ENCODE measurements around the gene BMAL1.

Gene BMAL1

DNA sequence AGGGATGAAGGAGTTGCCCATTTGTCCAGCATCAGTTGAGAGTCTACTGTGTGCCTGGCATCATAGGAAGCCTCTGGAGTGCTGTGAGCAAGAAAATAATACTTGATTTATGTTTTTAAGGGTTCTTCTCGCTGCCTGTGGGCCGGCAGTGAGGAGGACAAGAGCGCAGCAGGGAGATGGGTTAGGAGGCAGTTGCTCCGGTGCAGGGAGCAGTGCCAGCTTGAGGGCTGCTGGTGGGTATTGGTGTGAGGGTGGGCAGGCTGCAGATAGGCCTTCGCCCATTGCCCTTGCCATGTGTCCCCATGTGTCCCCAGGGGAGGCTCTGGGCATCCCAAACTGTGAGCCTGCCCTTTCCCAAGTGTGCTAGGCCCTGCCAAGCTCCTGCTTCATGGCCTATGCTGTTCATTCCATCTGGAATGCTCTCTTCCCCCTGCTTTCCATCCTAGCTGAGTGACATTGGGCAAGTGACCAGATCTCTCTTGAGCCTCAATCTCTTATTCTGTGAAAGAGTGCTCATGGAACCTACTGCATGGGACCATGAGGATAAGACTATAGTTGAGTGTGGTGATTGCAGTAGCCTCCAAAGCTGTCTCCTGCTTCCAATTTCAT, 19.8 kb downstream of the BMAL1 start:
- FAIRE-seq (no peak), DNase-seq (ENCODE audit: insufficient read length, low spot score) (no peak)
- TF ChIP-seq, protein P1, sequence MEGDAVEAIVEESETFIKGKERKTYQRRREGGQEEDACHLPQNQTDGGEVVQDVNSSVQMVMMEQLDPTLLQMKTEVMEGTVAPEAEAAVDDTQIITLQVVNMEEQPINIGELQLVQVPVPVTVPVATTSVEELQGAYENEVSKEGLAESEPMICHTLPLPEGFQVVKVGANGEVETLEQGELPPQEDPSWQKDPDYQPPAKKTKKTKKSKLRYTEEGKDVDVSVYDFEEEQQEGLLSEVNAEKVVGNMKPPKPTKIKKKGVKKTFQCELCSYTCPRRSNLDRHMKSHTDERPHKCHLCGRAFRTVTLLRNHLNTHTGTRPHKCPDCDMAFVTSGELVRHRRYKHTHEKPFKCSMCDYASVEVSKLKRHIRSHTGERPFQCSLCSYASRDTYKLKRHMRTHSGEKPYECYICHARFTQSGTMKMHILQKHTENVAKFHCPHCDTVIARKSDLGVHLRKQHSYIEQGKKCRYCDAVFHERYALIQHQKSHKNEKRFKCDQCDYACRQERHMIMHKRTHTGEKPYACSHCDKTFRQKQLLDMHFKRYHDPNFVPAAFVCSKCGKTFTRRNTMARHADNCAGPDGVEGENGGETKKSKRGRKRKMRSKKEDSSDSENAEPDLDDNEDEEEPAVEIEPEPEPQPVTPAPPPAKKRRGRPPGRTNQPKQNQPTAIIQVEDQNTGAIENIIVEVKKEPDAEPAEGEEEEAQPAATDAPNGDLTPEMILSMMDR (IDR thresholded peaks at IDR 0.05; ENCODE audit: insufficient read depth, missing control alignments), result no peak

DNA sequence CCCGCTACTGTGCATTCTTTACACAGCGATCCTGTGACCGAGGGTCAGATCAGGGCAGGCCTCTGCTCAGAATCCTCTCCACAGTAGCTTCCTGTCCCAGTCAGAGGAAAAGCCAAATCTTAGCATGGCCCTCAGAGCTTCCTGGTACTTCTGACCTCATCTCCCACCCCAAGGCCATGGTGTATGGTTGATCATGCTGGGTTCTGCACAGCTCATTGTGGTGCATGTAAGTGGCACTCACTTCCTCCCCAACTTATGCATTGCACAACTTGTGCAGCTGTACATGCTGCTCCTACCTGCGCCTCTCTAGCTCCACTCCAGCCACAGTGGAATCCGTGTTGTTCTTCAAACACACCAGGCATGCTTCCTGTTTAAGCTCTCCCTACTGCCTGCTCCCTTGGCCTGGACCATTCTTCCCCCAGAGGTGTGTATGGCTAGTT, 20.3 kb downstream of the BMAL1 start:
- no peak for FAIRE-seq
- TF ChIP-seq, protein P1 (IDR thresholded peaks at IDR 0.05; ENCODE audit: insufficient read depth, missing control alignments), result no peak
- DNase-seq (ENCODE audit: insufficient read length, low spot score), result no peak

DNA sequence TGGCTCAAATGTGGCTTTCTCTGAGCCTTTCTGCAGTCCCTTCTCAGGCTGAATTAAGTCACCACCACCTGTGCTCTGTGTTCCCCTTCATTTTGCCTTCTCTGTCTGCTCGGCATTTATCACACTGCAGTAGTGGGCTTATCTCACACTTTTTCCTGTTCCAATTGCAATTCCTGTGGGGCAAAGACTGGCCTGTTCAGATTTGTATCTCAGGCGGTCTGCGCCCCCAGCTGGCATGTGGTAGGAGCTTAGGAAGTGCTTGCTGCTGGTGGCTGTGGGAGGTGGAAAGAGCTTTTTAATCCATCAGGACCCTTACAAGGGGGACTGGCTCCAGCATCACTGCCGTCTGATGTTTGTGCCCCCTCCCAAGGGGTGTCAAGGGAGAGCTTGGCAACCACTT, 21.2 kb downstream of the BMAL1 start:
- FAIRE-seq (no peak), DNase-seq (ENCODE audit: insufficient read length, low spot score) (no peak)
- TF ChIP-seq, protein P1 (IDR thresholded peaks at IDR 0.05; ENCODE audit: insufficient read depth, missing control alignments), result no peak

DNA sequence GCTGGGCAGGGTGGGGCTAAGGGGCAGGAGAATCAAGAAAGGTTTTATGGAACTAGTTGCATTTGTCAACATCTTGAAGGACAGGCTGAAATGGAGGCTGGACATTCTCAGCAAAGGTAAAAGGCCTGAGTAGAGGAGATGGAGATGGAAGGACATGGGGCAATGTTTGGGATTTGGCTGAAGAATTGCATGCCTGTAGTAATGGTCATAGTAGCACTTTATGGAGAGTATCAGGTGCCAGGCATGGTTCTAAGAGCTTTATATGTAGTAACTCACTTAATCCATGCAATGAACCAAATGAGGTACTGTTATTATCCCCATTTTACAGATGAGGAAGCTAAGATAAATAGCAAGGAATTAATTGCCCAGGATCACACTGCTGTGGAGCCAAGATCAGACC, 23.9 kb downstream of the BMAL1 start:
- DNase-seq (ENCODE audit: insufficient read length, low spot score) (no peak), FAIRE-seq (no peak)
- TF ChIP-seq, protein P1 (IDR thresholded peaks at IDR 0.05; ENCODE audit: insufficient read depth, missing control alignments), result no peak

DNA sequence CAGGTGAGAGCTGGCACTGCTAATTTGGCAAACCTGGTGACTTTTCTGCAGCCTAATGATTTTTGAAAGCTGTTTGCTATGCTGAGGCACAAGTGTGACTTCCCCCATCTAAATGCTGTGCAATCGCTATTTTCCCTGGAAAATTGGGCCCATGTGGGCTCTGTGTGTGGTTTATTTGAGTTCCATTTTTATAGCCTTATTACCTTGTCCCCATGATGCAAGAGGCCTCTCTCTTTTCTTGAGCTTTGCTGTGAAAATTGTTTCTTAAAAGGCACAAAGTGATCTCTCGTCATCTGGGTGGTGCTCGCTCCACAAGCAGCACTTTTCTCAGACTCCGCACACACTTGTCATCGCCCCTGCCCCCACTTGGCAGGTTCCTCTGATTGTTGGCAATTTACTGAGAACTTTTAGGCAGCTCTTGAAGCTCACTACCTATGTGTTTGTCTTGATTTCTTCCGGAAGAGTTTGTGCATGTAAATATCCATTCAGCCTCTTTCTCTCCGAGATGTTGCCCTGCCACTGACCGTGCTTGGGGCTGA, 24.9 kb downstream of the BMAL1 start:
- TF ChIP-seq, protein P1 (IDR thresholded peaks at IDR 0.05; ENCODE audit: insufficient read depth, missing control alignments), result no peak
- DNase-seq (ENCODE audit: insufficient read length, low spot score), result no peak
- FAIRE-seq, result no peak

DNA sequence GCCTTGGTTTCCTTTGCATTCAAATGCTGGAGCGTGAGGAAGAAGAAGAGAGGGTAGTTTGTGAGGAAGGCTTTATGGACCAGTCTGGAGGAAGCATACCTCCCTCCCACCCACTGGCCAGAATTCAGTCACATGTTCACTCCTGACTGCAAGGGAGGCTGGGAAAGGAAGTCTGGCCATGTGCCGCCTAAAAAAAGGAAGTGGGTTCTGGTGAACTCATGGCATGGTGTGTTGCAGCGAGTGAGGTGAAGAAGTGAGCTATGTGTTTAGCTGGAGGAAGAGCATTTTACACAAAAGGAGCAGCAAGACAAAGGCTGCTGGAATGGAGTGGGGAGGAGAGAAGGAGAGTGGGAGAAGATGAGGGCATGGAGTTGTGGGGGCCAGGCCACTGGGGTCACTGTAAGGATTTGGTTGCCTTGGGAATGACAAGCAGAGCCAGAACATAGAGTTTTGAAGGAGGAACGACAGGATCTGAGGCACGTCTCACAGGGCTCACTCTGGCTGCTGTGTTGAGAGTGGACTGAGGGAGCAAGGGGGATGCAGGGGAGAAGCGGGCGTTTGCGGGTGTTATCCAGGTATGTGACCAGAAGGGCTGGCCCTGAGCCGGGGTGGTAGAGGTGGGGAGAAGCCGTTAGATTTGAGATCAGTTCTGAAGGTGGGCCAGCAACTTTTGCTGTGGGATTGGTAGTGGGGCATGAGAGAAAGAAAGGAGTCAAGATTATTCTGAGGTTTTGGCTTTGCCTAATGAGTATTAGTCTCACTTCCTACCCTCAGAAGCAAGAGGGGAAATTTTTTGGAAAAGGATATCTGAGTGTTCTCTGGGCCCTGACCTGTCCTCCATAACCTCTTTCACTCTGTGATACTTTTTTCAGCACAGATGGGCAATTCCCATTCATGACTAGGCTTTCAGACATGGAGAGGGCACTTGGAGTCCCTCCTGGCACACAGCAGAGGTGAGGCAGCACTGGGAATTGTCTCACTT, 26.4 kb downstream of the BMAL1 start:
- FAIRE-seq (no peak), DNase-seq (ENCODE audit: insufficient read length, low spot score) (no peak)
- TF ChIP-seq, protein P1 (IDR thresholded peaks at IDR 0.05; ENCODE audit: insufficient read depth, missing control alignments), result no peak

Measured in D721Med (cell line).